PC-9 (cell line): ENCODE data around the gene WBP1L. TPM values are rescaled to one million over a fixed set of nuclear protein-coding genes. Genes with fewer than 3 reads are reported as not detected.
"Not testable (repeated sequence)": the region's sequence is repeated elsewhere in the genome, so short reads cannot be mapped to it uniquely, and the experiment has no call there.

ENCODE experiments used
- BruUV-seq: library from RNA; stranded (reverse); fragments of 400-500 nt; replicated peaks from 2 replicates; lab custom pipeline; 2021; lab: Mats Ljungman, UMichigan
- CTCF ChIA-PET: fragments of 300-600 bp; sonication (Branson Sonifier 250); formaldehyde crosslinking; loops from one replicate; lab custom pipeline; 2022; ENCODE audit warnings: antibody characterized with exemption; lab: Charles Lee
- POLR2A ChIA-PET: fragments of 300-600 bp; sonication (Branson Sonifier 250); formaldehyde crosslinking; loops from one replicate; lab custom pipeline; 2022; ENCODE audit warnings: antibody characterized with exemption; ENCODE audit not compliant: unreplicated experiment; lab: Charles Lee
- DNase-seq, 2 experiments: peaks; one replicate each; pipeline versions ENCODE4 v3.0.0 to v3.0.0-alpha.2; 2015 to 2022; ENCODE audit warnings: mixed read lengths in 1 of 2
- H2AFZ ChIP-seq: fragments of 200-600 bp; sonication (generic); 2 replicates; pipeline ENCODE4 v1.8.1; 2017; ENCODE audit warnings: antibody characterized with exemption
- H3F3A ChIP-seq: fragments of 200-600 bp; sonication (generic); 2 replicates; pipeline ENCODE4 v1.8.1; 2017; ENCODE audit warnings: antibody characterized with exemption, mild to moderate bottlenecking, low read depth; ENCODE audit not compliant: insufficient read depth
- H3K27ac ChIP-seq: fragments of 200-600 bp; sonication (generic); 2 replicates; pipeline ENCODE4 v1.6.1; 2016; ENCODE audit warnings: mixed run types
- H3K27me3 ChIP-seq: fragments of 200-600 bp; sonication (generic); 2 replicates; pipeline ENCODE4 v1.6.1; 2016; ENCODE audit warnings: low read depth, mixed run types; ENCODE audit not compliant: insufficient read depth
- H3K36me3 ChIP-seq: fragments of 200-600 bp; sonication (generic); 2 replicates; pipeline ENCODE4 v1.6.1; 2016; ENCODE audit warnings: low read depth, mixed run types
- H3K4me1 ChIP-seq: fragments of 200-600 bp; sonication (generic); replicated peaks from 2 replicates; pipeline ENCODE4 v1.6.1; 2016; ENCODE audit warnings: mixed run types; ENCODE audit not compliant: insufficient read depth
- H3K4me2 ChIP-seq: fragments of 200-600 bp; sonication (generic); 2 replicates; pipeline ENCODE4 v1.6.1; 2017; ENCODE audit warnings: mixed run types
- H3K4me3 ChIP-seq: fragments of 200-600 bp; sonication (generic); 2 replicates; pipeline ENCODE4 v1.6.1; 2016; ENCODE audit warnings: mixed run types
- H3K79me2 ChIP-seq: fragments of 200-600 bp; sonication (generic); 2 replicates; pipeline ENCODE4 v1.6.1; 2017; ENCODE audit warnings: low read depth, mixed run types
- H3K9me2 ChIP-seq: fragments of 200-600 bp; sonication (generic); 2 replicates; pipeline ENCODE4 v1.8.1; 2017; ENCODE audit warnings: mild to moderate bottlenecking; ENCODE audit not compliant: insufficient read depth
- H3K9me3 ChIP-seq: fragments of 200-600 bp; sonication (generic); 2 replicates; pipeline ENCODE4 v1.8.1; 2016; ENCODE audit warnings: low read depth; ENCODE audit not compliant: insufficient read depth
- H4K20me1 ChIP-seq: fragments of 200-600 bp; sonication (generic); 2 replicates; pipeline ENCODE4 v1.8.1; 2017; ENCODE audit not compliant: insufficient read depth
- CTCF ChIP-seq: fragments of 200-600 bp; sonication (generic); conservative IDR thresholded peaks from 2 replicates; pipeline ENCODE4 v1.6.1; 2017; ENCODE audit warnings: mixed run types, antibody characterized with exemption, mild to moderate bottlenecking, moderate library complexity
- EZH2 ChIP-seq: fragments of 200-600 bp; sonication (generic); IDR thresholded peaks from 2 replicates; pipeline ENCODE4 v1.8.0; 2017; ENCODE audit warnings: antibody characterized with exemption, low read depth
- intact Hi-C: fragments of 100-400 bp; cut with micrococcal nuclease; formaldehyde crosslinking; loops from one replicate; pipeline ENCODE4 v1.10.0; 2022; ENCODE audit not compliant: unreplicated experiment
- total RNA-seq: library from RNA; stranded (reverse); gene quantifications from 2 replicates; pipeline ENCODE4 v1.2.3, GENCODE V29; 2021

The WBP1L gene
- total RNA-seq, 1 experiment from 2014 or later = 19.7 TPM

DNA sequence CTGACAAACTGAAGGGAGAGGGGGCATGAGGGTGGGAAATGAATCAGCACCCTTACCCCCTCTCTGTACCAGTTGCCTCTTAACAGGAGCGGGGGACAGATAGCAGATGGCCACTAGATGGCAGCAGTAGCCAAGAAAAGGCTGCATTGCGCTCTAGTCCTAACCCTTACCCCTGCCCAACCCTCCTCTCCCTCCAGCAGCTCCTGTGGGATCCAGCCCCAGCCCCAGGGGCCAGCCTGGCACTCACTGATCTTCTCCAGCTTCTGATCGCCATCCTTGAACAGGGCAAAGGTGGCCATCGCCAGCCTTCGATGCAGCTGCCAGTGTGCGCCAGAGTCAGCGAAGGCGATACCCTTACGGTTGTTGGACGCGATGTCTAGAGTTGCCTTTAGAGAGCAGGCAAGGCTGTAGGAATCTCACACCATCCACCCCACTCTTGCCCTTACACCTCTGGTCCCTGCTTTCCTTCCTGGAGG lies 91.3 kb downstream of the WBP1L start:
- Histone ChIP-seq H2AFZ (no peak overlapping the region), H3K4me1 (no peaks in the 10 kb centered on the region), H3F3A (no peaks in the 10 kb centered on the region), H3K36me3 (no peaks in the 10 kb centered on the region), H3K9me3 (no peaks in the 10 kb centered on the region), H3K27me3 (no peaks in the 10 kb centered on the region), H3K4me3 (no peak overlapping the region), H3K9me2 (no peaks in the 10 kb centered on the region), H3K4me2 (no peak overlapping the region), H4K20me1 (no peaks in the 10 kb centered on the region), H3K27ac (no peak overlapping the region), H3K79me2 (no peaks in the 10 kb centered on the region)
- ChIA-PET POLR2A (no interaction called here), CTCF (interaction anchor here (0.5 kb wide), 1 partner anchor 121 kb away, joined by 3 read pairs; the partner anchor contains the start of genes ARL3 and SFXN2)
- BruUV-seq = no TSS peak
- DNase-seq = peak; percentile 38 to 58
- TF ChIP-seq CTCF (peak; percentile 80), EZH2 (no peak)
- intact Hi-C loops = loop anchor here (2.0 to 10.0 kb wide), 4 partner anchors 66 to 497 kb away; no protein-coding TSS in a partner anchor

DNA sequence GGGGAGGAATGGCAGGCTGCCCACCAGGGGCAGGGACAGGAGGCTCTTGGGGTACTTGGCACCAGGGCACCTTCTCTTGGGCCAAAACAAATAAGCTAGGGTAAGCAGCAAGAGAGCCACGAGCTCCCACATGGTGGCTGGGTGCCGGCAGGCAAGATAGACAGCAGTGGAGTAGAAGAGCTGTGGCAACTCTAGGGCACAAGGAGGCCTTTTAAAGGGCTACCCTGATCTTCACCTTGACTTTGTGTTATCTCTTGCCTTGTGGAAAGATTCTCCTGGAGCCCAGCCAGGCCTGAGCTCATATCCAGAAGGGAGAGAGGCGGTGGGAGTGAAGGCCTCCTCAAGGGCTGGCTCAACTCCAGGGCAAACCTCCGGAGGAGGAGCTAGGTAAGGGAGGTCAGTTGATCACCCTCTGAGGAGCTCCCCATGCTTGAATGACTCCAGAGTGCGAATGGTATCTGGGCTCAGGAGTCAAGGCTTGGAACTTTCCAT lies 93.5 kb downstream of the WBP1L start, which contains the start of gene CYP17A1:
Gene CYP17A1 (minus strand): TSS at position 184 of the 492 bp plus-strand sequence. CDS start 52 bp downstream, at position 132.
- Histone ChIP-seq H3K27me3 (no peaks in the 10 kb centered on the region), H3F3A (no peaks in the 10 kb centered on the region), H3K4me3 (no peak within 1 kb of the TSS), H4K20me1 (no peaks in the 10 kb centered on the region), H3K9me3 (no peaks in the 10 kb centered on the region), H3K4me1 (no peaks in the 10 kb centered on the region), H3K27ac (no peak within 1 kb of the TSS), H3K9me2 (no peaks in the 10 kb centered on the region), H3K79me2 (no peaks in the 10 kb centered on the region), H3K36me3 (no peaks in the 10 kb centered on the region), H2AFZ (no peak within 1 kb of the TSS), H3K4me2 (no peak within 1 kb of the TSS)
- intact Hi-C loops = loop anchor here (5.0 to 10.0 kb wide), 2 partner anchors 112 to 495 kb away; no protein-coding TSS in a partner anchor
- ChIA-PET CTCF (interaction anchor here (0.6 kb wide), 2 partner anchors 143 to 224 kb away, joined by 3 to 4 read pairs; no protein-coding TSS in a partner anchor), POLR2A (no interaction called here)
- TF ChIP-seq EZH2 (no peak), CTCF (no peak)
- no peak for DNase-seq
- no TSS peak for BruUV-seq

DNA sequence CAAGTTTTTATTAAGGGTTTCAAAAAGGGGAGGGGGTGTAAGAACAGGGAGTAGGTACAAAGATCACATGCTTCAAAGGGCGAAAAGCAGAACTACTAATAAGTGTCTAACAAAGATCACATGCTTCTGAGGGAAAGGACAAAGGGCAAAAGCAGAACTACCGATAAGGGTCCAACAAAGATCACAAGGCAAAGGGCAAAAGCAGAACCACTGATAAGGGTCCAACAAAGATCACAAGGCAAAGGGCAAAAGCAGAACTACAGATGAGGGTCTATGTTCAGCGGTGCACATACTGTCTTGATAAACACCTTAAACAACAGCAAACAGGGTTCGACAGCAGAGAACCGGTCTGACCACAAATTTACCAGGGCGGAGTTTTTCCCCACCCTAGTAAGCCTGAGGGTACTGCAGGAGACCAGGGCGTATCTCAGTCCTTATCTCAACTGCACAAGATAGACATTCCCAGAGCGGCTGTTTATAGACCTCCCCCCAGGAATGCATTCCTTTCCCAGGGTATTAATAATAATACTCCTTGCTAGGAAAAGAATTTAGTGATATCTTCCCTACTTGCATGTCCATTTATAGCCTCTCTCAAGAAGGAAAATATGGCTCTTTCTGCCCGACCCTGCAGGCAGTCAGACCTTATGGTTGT lies 94.7 kb downstream of the WBP1L start:
- H3K27me3 ChIP-seq, H2AFZ ChIP-seq, POLR2A ChIA-PET, DNase-seq, H3K4me1 ChIP-seq, H3K79me2 ChIP-seq, CTCF ChIA-PET, H3K36me3 ChIP-seq, H3K27ac ChIP-seq, H3K9me2 ChIP-seq, H4K20me1 ChIP-seq, H3K9me3 ChIP-seq, H3K4me3 ChIP-seq, BruUV-seq, H3F3A ChIP-seq, H3K4me2 ChIP-seq: not testable (repeated sequence)
- intact Hi-C loops = loop anchor here (5.0 to 10.0 kb wide), 2 partner anchors 114 to 494 kb away; no protein-coding TSS in a partner anchor
